H1 (cell line): ENCODE results near the gene TNS3. TPM values are rescaled to one million over a fixed set of nuclear protein-coding genes. Genes with fewer than 3 reads are reported as not detected.

ENCODE experiments used
- CTBP2 ChIP-seq: IDR thresholded peaks from 2 replicates; pipeline ENCODE4 v1.7.0; 2011; ENCODE audit warnings: borderline replicate concordance, mild to moderate bottlenecking, moderate library complexity, mixed read lengths, low read length; ENCODE audit not compliant: insufficient read depth, insufficient read length
- SP2 ChIP-seq: IDR thresholded peaks from 2 replicates; pipeline ENCODE4 v1.6.1; 2012; ENCODE audit warnings: mild to moderate bottlenecking, low read length, inconsistent platforms
- TEAD4 ChIP-seq: IDR thresholded peaks from 2 replicates; pipeline ENCODE4 v1.6.1; 2012; ENCODE audit warnings: low read depth, low read length, inconsistent platforms, mixed read lengths
- polyA plus RNA-seq, 7 experiments: library from polyadenylated mRNA; depleted of rRNA in 3 of 7; stranded (reverse) in 5 of 7; unstranded in 2 of 7; fragments of >200 nt in 5 of 7; fragments of 200-250 nt in 2 of 7; gene quantifications; 1 replicate in 5 of 7; 2 replicates in 1 of 7; 4 replicates in 1 of 7; pipeline versions ENCODE4 v1.2.1 to v1.2.3, GENCODE V29; 2011 to 2013; ENCODE audit warnings: missing spikeins in 2 of 7, mixed read lengths in 2 of 7
- total RNA-seq: library from RNA; stranded (reverse); fragmentation: NEBNext Ultra II Directional; extraction: Animal tissue kit (Norgen Biotek cat#: 25700); gene quantifications from 2 replicates; pipeline ENCODE4 v1.2.1, GENCODE V29; 2021
- TF ChIP-seq, protein P1 (sequence below): IDR thresholded peaks from 2 replicates; pipeline ENCODE4 v1.6.1; 2011; ENCODE audit warnings: low read depth, mild to moderate bottlenecking, low read length; ENCODE audit not compliant: insufficient read depth

The TNS3 gene
- total and polyA plus RNA-seq, 2 of the 8 experiments (the other 6 are each of a cell fraction or from before 2014, with no cell fraction given) = 11.9 to 24.2 TPM

GRCh38 chr7:47449810-47450590, 131.9 kb downstream of the TNS3 start (continued):
- TF ChIP-seq CTBP2 = no peak
- no peak for TF ChIP-seq SP2
- no peak for TF ChIP-seq TEAD4
- TF ChIP-seq, protein P1, sequence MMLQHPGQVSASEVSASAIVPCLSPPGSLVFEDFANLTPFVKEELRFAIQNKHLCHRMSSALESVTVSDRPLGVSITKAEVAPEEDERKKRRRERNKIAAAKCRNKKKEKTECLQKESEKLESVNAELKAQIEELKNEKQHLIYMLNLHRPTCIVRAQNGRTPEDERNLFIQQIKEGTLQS = no peak
